CD4-positive, alpha-beta T cell treated with Interferon alpha-2 for 1 hour (primary cell): ENCODE measurements around the gene GKN2.

Experiments
- DNase-seq, 2 donors: peaks; one replicate each; pipeline ENCODE4 v3.0.0-alpha.2; 2020 to 2022

The GKN2 gene

GRCh38 chr2:68952887-68953521 is at the start of gene GKN2:
Gene GKN2 (minus strand): TSS chr2:68952893. CDS start chr2:68952861, 32 bp downstream.
- DNase-seq = no peak

GRCh38 chr2:69001879-69002278 is 49.2 kb upstream of the GKN2 start:
- no peak for DNase-seq

GRCh38 chr2:68997401-68997800 is 44.7 kb upstream of the GKN2 start:
- DNase-seq = no peak

- no peak for DNase-seq
Observed at GRCh38 chr2:68995916-68996315, 43.2 kb upstream of the GKN2 start.

GRCh38 chr2:68994864-68995263 is 42.2 kb upstream of the GKN2 start:
- no peak for DNase-seq

GRCh38 chr2:68993660-68994059 is 41.0 kb upstream of the GKN2 start:
- no peak for DNase-seq

GRCh38 chr2:68992933-68993332 is 40.2 kb upstream of the GKN2 start:
- no peak for DNase-seq

GRCh38 chr2:68992341-68992740 is 39.6 kb upstream of the GKN2 start:
- no peak for DNase-seq

- DNase-seq = no peak
Observed at GRCh38 chr2:68989035-68989434, 36.3 kb upstream of the GKN2 start.

GRCh38 chr2:68987021-68987503 is 34.4 kb upstream of the GKN2 start:
- DNase-seq = no peak

- DNase-seq = no peak
Observed at GRCh38 chr2:68980956-68981355, 28.3 kb upstream of the GKN2 start.

- no peak for DNase-seq
Observed at GRCh38 chr2:68978098-68978497, 25.4 kb upstream of the GKN2 start.

GRCh38 chr2:68977453-68977852 is 24.8 kb upstream of the GKN2 start:
- no peak for DNase-seq

- DNase-seq = no peak
Observed at GRCh38 chr2:68975844-68976243, 23.2 kb upstream of the GKN2 start.

GRCh38 chr2:68974946-68975665 is 22.4 kb upstream of the GKN2 start:
- no peak for DNase-seq

GRCh38 chr2:68974251-68974650 is 21.6 kb upstream of the GKN2 start, which contains the start of gene GKN1:
Gene GKN1 (plus strand): TSS chr2:68974636. CDS start chr2:68974678, 42 bp downstream.
- DNase-seq = no peak

GRCh38 chr2:68971591-68972231 is 19.0 kb upstream of the GKN2 start:
- DNase-seq = no peak

GRCh38 chr2:68970566-68971265 is 18.0 kb upstream of the GKN2 start:
- DNase-seq = no peak

GRCh38 chr2:68969736-68970490 is 17.2 kb upstream of the GKN2 start:
- DNase-seq = no peak

GRCh38 chr2:68968221-68968620 is 15.5 kb upstream of the GKN2 start:
- DNase-seq = no peak

- no peak for DNase-seq
Observed at GRCh38 chr2:68964282-68964681, 11.6 kb upstream of the GKN2 start.

GRCh38 chr2:68961380-68961779 is 8.7 kb upstream of the GKN2 start:
- DNase-seq = no peak

GRCh38 chr2:68959001-68959400 is 6.3 kb upstream of the GKN2 start:
- DNase-seq = no peak
